Measurements from ENCODE around the gene BRME1.

Gene BRME1

GRCh38 chr19:13905634-13906520 is at the start of gene BRME1, which contains the start of gene CC2D1A:
Gene BRME1, minus strand, starts transcription at chr19:13906117. Its CDS starts 1,225 bp downstream, at chr19:13904892.
Gene CC2D1A, plus strand, starts transcription at chr19:13906201. Its CDS starts 241 bp downstream, at chr19:13906442.
- no peaks in the 10 kb centered on the region for H3K27me3 ChIP-seq (ENCODE audit: low read depth)
- no peaks in the 10 kb centered on the region for H3K9me3 ChIP-seq
- H3K4me1 ChIP-seq = peaks cover 8% of the 10 kb centered on the region
- in situ Hi-C loops (cut with MboI; ENCODE audit: low sequenced_read_pairs) = no loop called here
- peak within 1 kb of the TSS; percentile 76 for H3K4me3 ChIP-seq
- peak; percentile 78 to 95 for DNase-seq (ENCODE audit: low spot score in 2 of 2)
- peaks cover 10% of the 10 kb centered on the region for H3K36me3 ChIP-seq (replicated peaks)

GRCh38 chr19:13954185-13954584 is 48.3 kb upstream of the BRME1 start:
- no peaks in the 10 kb centered on the region for H3K27me3 ChIP-seq (ENCODE audit: low read depth)
- DNase-seq (ENCODE audit: low spot score in 2 of 2) = no peak
- peaks cover 36% of the 10 kb centered on the region for H3K36me3 ChIP-seq (replicated peaks)
- H3K4me1 ChIP-seq = peaks cover 5% of the 10 kb centered on the region
- H3K4me3 ChIP-seq = no peak overlapping the region
- no peaks in the 10 kb centered on the region for H3K9me3 ChIP-seq
- in situ Hi-C loops (cut with MboI; ENCODE audit: low sequenced_read_pairs) = no loop called here

DNA sequence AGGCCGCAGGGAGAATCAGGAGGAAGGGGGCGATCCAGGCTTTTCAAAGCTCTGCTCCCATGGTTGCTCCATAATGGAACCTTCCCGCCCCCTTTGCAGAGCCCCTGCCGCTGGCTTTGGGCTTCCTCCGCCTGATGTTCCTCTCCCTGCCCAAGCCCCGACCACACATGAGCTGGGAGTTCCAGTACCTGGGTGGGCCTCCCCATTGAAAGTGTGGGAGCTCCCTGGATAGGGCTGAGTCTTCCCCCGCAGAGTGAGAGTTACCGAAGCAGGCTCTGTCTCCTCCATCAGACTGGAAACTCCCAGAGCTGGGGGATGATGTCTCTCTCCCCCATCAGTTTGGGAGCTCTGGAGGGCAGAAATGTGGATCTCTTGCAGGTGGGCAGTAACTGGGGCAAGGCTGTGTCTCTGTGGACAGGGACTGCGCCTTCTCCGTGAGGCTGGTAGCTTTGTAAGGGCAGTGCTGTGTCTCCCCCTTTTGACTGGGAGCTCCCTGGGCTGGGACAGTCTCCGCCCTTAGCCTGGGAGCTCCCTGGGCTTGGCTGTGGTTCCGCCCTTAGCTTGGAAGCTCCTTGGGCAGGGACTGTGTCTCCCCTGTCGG is 47.1 kb upstream of the BRME1 start:
- H3K4me1 ChIP-seq = peaks cover 5% of the 10 kb centered on the region
- H3K36me3 ChIP-seq (replicated peaks) = peaks cover 28% of the 10 kb centered on the region
- in situ Hi-C loops (cut with MboI; ENCODE audit: low sequenced_read_pairs) = no loop called here
- peak overlapping the region; percentile 84 for H3K4me3 ChIP-seq
- peak in 1 of 2 experiments; percentile 51 for DNase-seq (ENCODE audit: low spot score in 2 of 2)
- H3K27me3 ChIP-seq (ENCODE audit: low read depth) = no peaks in the 10 kb centered on the region
- no peaks in the 10 kb centered on the region for H3K9me3 ChIP-seq

- Histone ChIP-seq H3K4me1 (peaks cover 5% of the 10 kb centered on the region), H3K36me3 (replicated peaks) (peaks cover 28% of the 10 kb centered on the region), H3K4me3 (peak within 1 kb of the TSS; percentile 84), H3K9me3 (no peaks in the 10 kb centered on the region), H3K27me3 (ENCODE audit: low read depth) (no peaks in the 10 kb centered on the region)
- DNase-seq (ENCODE audit: low spot score in 2 of 2) = peak; percentile 99 to 100
- in situ Hi-C loops (cut with MboI; ENCODE audit: low sequenced_read_pairs) = no loop called here
These were observed 46.4 kb upstream of the BRME1 start, which contains the start of gene DCAF15 for GRCh38 chr19:13952154-13952930. Gene DCAF15, plus strand, starts transcription at chr19:13952509. Its CDS starts 4 bp downstream, at chr19:13952513.

DNA sequence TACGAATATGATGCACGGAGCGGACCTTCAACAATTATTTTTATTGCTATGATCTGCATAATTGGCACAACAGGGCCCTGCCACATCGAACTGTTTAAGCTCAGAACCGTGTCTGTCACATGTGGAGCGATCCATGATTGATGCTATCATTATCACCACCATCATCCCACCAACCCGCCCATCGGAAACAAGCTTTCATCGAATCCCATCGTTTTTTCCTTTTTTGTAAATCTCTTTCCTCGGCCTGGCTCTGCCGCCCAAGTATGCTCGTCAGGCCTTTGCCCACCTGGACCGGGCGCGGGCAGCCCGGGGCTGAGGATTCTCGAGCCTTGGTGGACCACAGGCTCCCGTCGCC is 45.9 kb upstream of the BRME1 start:
- Histone ChIP-seq H3K27me3 (ENCODE audit: low read depth) (no peaks in the 10 kb centered on the region), H3K4me3 (peak overlapping the region; percentile 84), H3K36me3 (replicated peaks) (peaks cover 23% of the 10 kb centered on the region), H3K9me3 (no peaks in the 10 kb centered on the region), H3K4me1 (peaks cover 5% of the 10 kb centered on the region)
- peak in 1 of 2 experiments; percentile 11 for DNase-seq (ENCODE audit: low spot score in 2 of 2)
- in situ Hi-C loops (cut with MboI; ENCODE audit: low sequenced_read_pairs) = no loop called here

DNA sequence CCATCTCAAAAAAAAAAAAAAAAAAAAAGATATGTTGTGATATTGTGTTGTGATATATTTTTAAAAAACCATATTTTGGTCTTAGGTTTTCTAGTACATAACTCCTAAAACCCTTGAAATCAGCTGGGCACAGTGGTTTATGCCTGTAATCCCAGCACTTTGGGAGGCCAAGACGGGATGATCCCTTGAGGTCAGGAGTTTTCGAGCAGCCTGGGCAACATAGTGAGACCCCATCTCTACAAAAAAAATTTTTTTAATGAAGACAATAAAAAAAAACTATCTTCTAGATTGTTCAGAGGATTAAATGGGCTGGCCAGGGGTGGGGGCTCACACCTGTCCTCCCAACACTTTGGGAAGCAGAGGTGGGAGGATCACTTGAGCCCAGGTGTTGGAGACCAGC is 45.1 kb upstream of the BRME1 start:
- Histone ChIP-seq H3K36me3 (replicated peaks) (peaks cover 16% of the 10 kb centered on the region), H3K27me3 (ENCODE audit: low read depth) (no peaks in the 10 kb centered on the region), H3K4me1 (peaks cover 5% of the 10 kb centered on the region), H3K4me3 (no peak overlapping the region), H3K9me3 (no peaks in the 10 kb centered on the region)
- DNase-seq (ENCODE audit: low spot score in 2 of 2) = no peak
- in situ Hi-C loops (cut with MboI; ENCODE audit: low sequenced_read_pairs) = no loop called here

DNA sequence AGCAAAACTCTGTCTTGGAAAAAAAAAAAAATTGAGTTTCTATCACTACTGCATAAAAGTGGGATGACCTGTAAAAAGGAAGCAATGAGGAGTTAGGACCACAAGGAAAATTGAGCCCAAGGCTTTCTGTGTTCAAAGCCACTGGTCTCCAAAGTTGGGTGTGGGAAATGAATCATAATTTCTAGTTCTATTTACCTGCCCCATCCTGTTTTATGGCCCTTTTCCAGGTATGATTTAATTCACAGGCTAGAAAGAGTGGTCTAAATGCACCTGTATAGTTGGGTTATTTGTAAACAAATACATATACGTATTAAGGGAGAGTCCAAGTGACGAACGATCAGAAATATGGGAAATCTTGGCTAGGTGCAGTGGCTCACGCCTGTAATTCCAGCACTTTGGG is 40.5 kb upstream of the BRME1 start:
- in situ Hi-C loops (cut with MboI; ENCODE audit: low sequenced_read_pairs) = no loop called here
- no peak for DNase-seq (ENCODE audit: low spot score in 2 of 2)
- Histone ChIP-seq H3K27me3 (ENCODE audit: low read depth) (no peaks in the 10 kb centered on the region), H3K9me3 (no peaks in the 10 kb centered on the region), H3K4me1 (no peaks in the 10 kb centered on the region), H3K36me3 (replicated peaks) (no peaks in the 10 kb centered on the region), H3K4me3 (no peak overlapping the region)

DNA sequence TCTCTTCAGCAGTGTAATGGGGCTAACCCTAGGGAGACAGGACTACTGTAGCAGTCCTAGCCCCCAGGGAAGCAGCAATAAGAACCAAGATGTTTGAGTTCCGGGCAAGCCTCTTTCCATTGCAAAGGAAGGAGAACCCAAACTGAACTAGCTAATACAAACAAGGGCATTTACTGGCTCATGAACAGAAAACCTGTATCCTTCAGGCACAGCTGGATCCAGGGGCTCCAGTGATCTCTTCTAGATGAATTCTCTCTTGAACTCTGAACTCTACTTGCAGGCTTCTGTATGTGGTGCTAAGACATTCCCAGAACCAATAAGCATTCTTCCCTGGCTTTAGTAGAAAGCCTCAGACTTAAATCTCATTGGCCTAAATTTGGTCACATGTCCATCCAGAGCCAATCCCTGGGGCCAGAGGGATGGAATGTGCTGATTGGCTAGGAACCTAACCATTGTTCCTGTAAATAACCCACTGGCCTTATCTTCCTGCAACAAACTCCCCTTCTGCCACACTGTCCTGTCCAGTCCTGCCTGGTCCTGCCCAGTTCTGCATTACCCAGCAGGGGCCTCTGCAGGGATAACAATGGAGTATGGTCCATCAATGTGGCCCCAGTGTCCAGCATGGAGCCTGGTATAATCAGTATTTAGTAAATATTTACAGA is 36.2 kb upstream of the BRME1 start:
- no peak for DNase-seq (ENCODE audit: low spot score in 2 of 2)
- in situ Hi-C loops (cut with MboI; ENCODE audit: low sequenced_read_pairs) = no loop called here
- no peaks in the 10 kb centered on the region for H3K4me1 ChIP-seq

DNA sequence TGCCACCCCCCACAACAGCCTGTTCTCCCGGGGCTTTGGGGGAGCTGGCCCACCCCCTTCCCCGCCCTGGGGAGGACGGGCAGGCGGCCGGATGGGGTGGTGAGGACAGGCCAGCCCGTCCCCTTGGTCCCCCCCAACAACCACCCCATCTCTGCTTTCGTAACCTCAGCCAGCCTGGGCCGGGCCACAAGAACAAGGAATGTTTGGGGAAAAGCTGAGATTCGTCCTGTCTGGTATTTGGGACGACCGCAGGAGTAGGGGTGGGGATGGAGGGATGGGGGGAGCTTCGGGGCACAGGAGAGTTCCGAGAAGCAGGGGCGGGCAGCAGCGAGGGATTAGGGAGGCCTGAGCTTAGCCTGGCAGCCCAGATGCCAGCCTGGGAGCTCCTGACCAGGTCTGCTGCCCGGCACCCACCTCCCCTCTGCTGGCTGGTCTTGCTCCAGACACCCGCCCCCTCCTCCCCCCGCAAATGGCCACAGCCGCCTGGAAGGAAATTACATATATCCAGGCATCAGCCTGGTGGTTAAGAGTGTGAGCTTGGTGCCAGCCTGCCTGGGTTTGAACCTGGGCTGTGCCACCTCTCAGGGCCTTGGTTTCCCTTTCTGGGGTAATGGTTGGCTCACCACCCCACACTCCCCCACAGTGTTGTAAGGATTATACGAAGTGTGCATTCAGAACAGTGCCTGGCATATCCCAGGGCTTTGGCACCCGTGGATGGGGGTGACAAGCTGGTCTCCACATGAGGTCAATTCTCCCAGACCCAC is 32.6 kb upstream of the BRME1 start, which contains the start of gene PODNL1:
Gene PODNL1 (minus strand): TSS at position 117 of the 764 bp plus-strand sequence. CDS start 236 bp downstream, outside the sequence.
- no peaks in the 10 kb centered on the region for H3K9me3 ChIP-seq
- no peak within 1 kb of the TSS for H3K4me3 ChIP-seq
- no peaks in the 10 kb centered on the region for H3K4me1 ChIP-seq
- H3K27me3 ChIP-seq (ENCODE audit: low read depth) = no peaks in the 10 kb centered on the region
- in situ Hi-C loops (cut with MboI; ENCODE audit: low sequenced_read_pairs) = no loop called here
- DNase-seq (ENCODE audit: low spot score in 2 of 2) = no peak
- H3K36me3 ChIP-seq (replicated peaks) = no peaks in the 10 kb centered on the region

More for the DNA sequence above, 36.2 kb upstream of the BRME1 start:
- Histone ChIP-seq H3K27me3 (ENCODE audit: low read depth) (no peaks in the 10 kb centered on the region), H3K36me3 (replicated peaks) (no peaks in the 10 kb centered on the region), H3K9me3 (no peaks in the 10 kb centered on the region), H3K4me3 (no peak overlapping the region)

- no peak for DNase-seq (ENCODE audit: low spot score in 2 of 2)
- in situ Hi-C loops (cut with MboI; ENCODE audit: low sequenced_read_pairs) = no loop called here
- no peak overlapping the region for H3K4me3 ChIP-seq
- H3K36me3 ChIP-seq (replicated peaks) = no peaks in the 10 kb centered on the region
- H3K27me3 ChIP-seq (ENCODE audit: low read depth) = no peaks in the 10 kb centered on the region
- H3K9me3 ChIP-seq = no peaks in the 10 kb centered on the region
- no peaks in the 10 kb centered on the region for H3K4me1 ChIP-seq
These were observed 31.8 kb upstream of the BRME1 start for GRCh38 chr19:13937479-13938300.

DNA sequence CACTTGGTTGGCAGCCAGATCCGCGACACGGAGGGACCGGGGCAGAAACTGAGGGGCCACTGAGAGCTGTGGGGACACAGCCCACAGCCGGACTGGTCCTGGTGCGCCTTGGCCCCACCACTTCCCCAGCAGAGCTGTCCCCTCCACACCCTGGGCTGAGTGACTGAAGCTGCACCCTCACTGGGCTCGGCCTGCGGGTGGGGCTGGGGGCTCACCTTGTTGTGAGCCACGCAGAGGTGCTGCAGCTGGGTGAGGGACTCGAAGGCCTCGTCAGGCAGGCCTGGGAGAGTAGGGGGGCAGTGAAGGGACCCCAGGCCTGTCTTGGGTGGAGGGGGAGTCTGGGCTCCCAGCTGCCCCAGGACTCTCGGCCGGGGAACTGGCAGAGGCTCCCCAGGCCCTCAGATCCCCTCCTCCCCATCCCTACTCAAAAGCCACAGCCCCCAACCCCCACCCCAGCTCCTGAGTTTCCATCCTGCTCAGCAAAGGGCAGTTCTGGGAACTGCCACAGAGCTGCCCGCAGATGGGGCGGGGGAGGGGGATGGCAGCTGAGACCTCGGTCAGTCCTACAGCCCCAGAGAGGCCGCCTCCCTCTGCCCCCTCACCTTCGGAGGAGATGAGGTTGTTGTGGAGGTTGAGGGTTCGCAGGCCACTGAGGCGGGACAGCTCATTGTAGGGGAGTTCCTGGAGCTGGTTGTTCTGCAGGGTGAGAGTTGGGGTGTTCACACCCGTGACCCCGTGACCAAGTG is 30.0 kb upstream of the BRME1 start:
- H3K4me3 ChIP-seq = no peak overlapping the region
- DNase-seq (ENCODE audit: low spot score in 2 of 2) = peak in 1 of 2 experiments; percentile 44
- in situ Hi-C loops (cut with MboI; ENCODE audit: low sequenced_read_pairs) = no loop called here
- no peaks in the 10 kb centered on the region for H3K27me3 ChIP-seq (ENCODE audit: low read depth)
- no peaks in the 10 kb centered on the region; the same call in 1 of the 2 replicates for H3K36me3 ChIP-seq (replicated peaks)
- no peaks in the 10 kb centered on the region for H3K4me1 ChIP-seq
- no peaks in the 10 kb centered on the region for H3K9me3 ChIP-seq

Data from HAP-1 (cell line).